LNCAP (cell line): ENCODE data around the gene EMC9.

Source experiments
- CTCF ChIP-seq: fragments of 450-650 bp; IDR thresholded peaks from 2 replicates; pipeline ENCODE4 v1.5.1; 2017; ENCODE audit warnings: mild to moderate bottlenecking

EMC9 gene

GRCh38 chr14:24179961-24180796, 38.8 kb upstream of the EMC9 start:
- TF ChIP-seq CTCF: no peak

GRCh38 chr14:24179294-24179960, 38.0 kb upstream of the EMC9 start:
- no peak for TF ChIP-seq CTCF

- no peak for TF ChIP-seq CTCF
Observed at GRCh38 chr14:24178399-24179178, 37.2 kb upstream of the EMC9 start.

- no peak for TF ChIP-seq CTCF
Observed at GRCh38 chr14:24177891-24178290, 36.5 kb upstream of the EMC9 start.

- TF ChIP-seq CTCF: no peak
Observed at GRCh38 chr14:24177041-24177825, 35.8 kb upstream of the EMC9 start.

GRCh38 chr14:24176599-24176998, 35.2 kb upstream of the EMC9 start:
- no peak for TF ChIP-seq CTCF

- no peak for TF ChIP-seq CTCF
Observed at GRCh38 chr14:24172871-24173281, 31.5 kb upstream of the EMC9 start.
